GM12872 (cell line): Measurements from ENCODE around the gene SPOCK2.

Experiments used
- CTCF ChIP-seq: IDR thresholded peaks from 3 replicates; pipeline ENCODE4 v1.5.1; 2011; ENCODE audit warnings: low read depth, mild to moderate bottlenecking, low read length, moderate library complexity; ENCODE audit not compliant: insufficient read depth

SPOCK2 gene

GRCh38 chr10:72050873-72051272 lies 37.5 kb downstream of the SPOCK2 start:
- no peak for TF ChIP-seq CTCF

GRCh38 chr10:72049969-72050781 lies 38.2 kb downstream of the SPOCK2 start:
- TF ChIP-seq CTCF: no peak

GRCh38 chr10:72049472-72049871 lies 38.9 kb downstream of the SPOCK2 start:
- TF ChIP-seq CTCF: no peak

GRCh38 chr10:72048450-72049124 lies 39.8 kb downstream of the SPOCK2 start:
- peak; percentile 98 for TF ChIP-seq CTCF

GRCh38 chr10:72045586-72045985 lies 42.8 kb downstream of the SPOCK2 start:
- no peak for TF ChIP-seq CTCF

- no peak for TF ChIP-seq CTCF
These were observed 43.8 kb downstream of the SPOCK2 start for GRCh38 chr10:72044417-72045041.

- TF ChIP-seq CTCF: no peak
These were observed 45.1 kb downstream of the SPOCK2 start for GRCh38 chr10:72043016-72043834.
